NCI-H1694 (cell line): ENCODE data around the gene PTCHD4.

Source experiments
- DNase-seq: peaks from one replicate; lab custom pipeline; 2025; lab: John Stamatoyannopoulos, UW

The PTCHD4 gene

GRCh38 chr6:48099713-48100587, 11.0 kb downstream of the PTCHD4 start:
- DNase-seq, result no peak

GRCh38 chr6:48098923-48099322, 12.1 kb downstream of the PTCHD4 start:
- no peak for DNase-seq

GRCh38 chr6:48092550-48093217, 18.3 kb downstream of the PTCHD4 start:
- DNase-seq, result no peak

GRCh38 chr6:48090546-48090945, 20.5 kb downstream of the PTCHD4 start:
- DNase-seq, result no peak

GRCh38 chr6:48087448-48087847, 23.5 kb downstream of the PTCHD4 start:
- DNase-seq, result no peak

GRCh38 chr6:48086187-48086586, 24.8 kb downstream of the PTCHD4 start:
- no peak for DNase-seq

- no peak for DNase-seq
Measured at GRCh38 chr6:48085131-48085741, 25.8 kb downstream of the PTCHD4 start.

- no peak for DNase-seq
Measured at GRCh38 chr6:48084201-48084600, 26.8 kb downstream of the PTCHD4 start.

GRCh38 chr6:48080227-48081009, 30.6 kb downstream of the PTCHD4 start:
- no peak for DNase-seq

- no peak for DNase-seq
Measured at GRCh38 chr6:48078120-48078519, 32.9 kb downstream of the PTCHD4 start.

GRCh38 chr6:48075181-48075580, 35.8 kb downstream of the PTCHD4 start:
- DNase-seq, result no peak

- DNase-seq, result no peak
Measured at GRCh38 chr6:48073976-48074767, 36.8 kb downstream of the PTCHD4 start.

- no peak for DNase-seq
Measured at GRCh38 chr6:48071833-48072232, 39.2 kb downstream of the PTCHD4 start.

- no peak for DNase-seq
Measured at GRCh38 chr6:48069280-48069679, 41.7 kb downstream of the PTCHD4 start.

GRCh38 chr6:48068278-48069251, 42.4 kb downstream of the PTCHD4 start:
- no peak for DNase-seq

- DNase-seq, result no peak
Measured at GRCh38 chr6:48067886-48068277, 43.1 kb downstream of the PTCHD4 start.

- no peak for DNase-seq
Measured at GRCh38 chr6:48067148-48067712, 43.8 kb downstream of the PTCHD4 start.

- no peak for DNase-seq
Measured at GRCh38 chr6:48061265-48061990, 49.6 kb downstream of the PTCHD4 start.
